Measurements from ENCODE around the gene EXTL1. TPM values are rescaled to one million over a fixed set of nuclear protein-coding genes. Genes with fewer than 3 reads are reported as not detected.

The EXTL1 gene
- total RNA-seq, 2 donors from 2014 or later, result 0.79 to 1.4 TPM

- no peaks in the 10 kb centered on the region for H3K36me3 ChIP-seq
- no peaks in the 10 kb centered on the region for H3K27me3 ChIP-seq
- DNase-seq (ENCODE audit: low spot score), result no peak
- H3K27ac ChIP-seq, result peak overlapping the region; percentile 70 to 84
- TF ChIP-seq CTCF (IDR thresholded peaks at IDR 0.05), result no peak
- H3K9me3 ChIP-seq, result no peaks in the 10 kb centered on the region
- no peak overlapping the region for H3K4me3 ChIP-seq
- H3K4me1 ChIP-seq, result peaks cover 0 to 49% of the 10 kb centered on the region in 2 donors
Measured at GRCh38 chr1:26017606-26018005, 4.0 kb upstream of the EXTL1 start.

GRCh38 chr1:26019641-26020315 lies 1.8 kb upstream of the EXTL1 start:
- Histone ChIP-seq H3K9me3 (no peaks in the 10 kb centered on the region), H3K36me3 (no peaks in the 10 kb centered on the region), H3K27me3 (no peaks in the 10 kb centered on the region), H3K4me1 (peaks cover 0 to 62% of the 10 kb centered on the region in 2 donors), H3K4me3 (no peak overlapping the region), H3K27ac (peak overlapping the region; percentile 82 to 84)
- TF ChIP-seq CTCF (IDR thresholded peaks at IDR 0.05), result no peak
- DNase-seq (ENCODE audit: low spot score), result no peak

GRCh38 chr1:26020330-26020768 lies 1.2 kb upstream of the EXTL1 start:
- H3K4me3 ChIP-seq, result no peak overlapping the region
- TF ChIP-seq CTCF (IDR thresholded peaks at IDR 0.05), result no peak
- H3K27me3 ChIP-seq, result no peaks in the 10 kb centered on the region
- H3K36me3 ChIP-seq, result no peaks in the 10 kb centered on the region
- H3K27ac ChIP-seq, result peak overlapping the region; percentile 82 to 84
- H3K9me3 ChIP-seq, result no peaks in the 10 kb centered on the region
- no peak for DNase-seq (ENCODE audit: low spot score)
- H3K4me1 ChIP-seq, result peaks cover 0 to 62% of the 10 kb centered on the region in 2 donors

- Histone ChIP-seq H3K27me3 (no peaks in the 10 kb centered on the region), H3K36me3 (no peaks in the 10 kb centered on the region), H3K4me3 (peak overlapping the region in 1 of 2 donors; percentile 33), H3K4me1 (peaks cover 0 to 62% of the 10 kb centered on the region in 2 donors), H3K27ac (peak overlapping the region; percentile 82 to 84), H3K9me3 (no peaks in the 10 kb centered on the region)
- TF ChIP-seq CTCF (IDR thresholded peaks at IDR 0.05), result no peak
- DNase-seq (ENCODE audit: low spot score), result no peak
Measured at GRCh38 chr1:26020941-26021646, 481 bp upstream of the EXTL1 start.

- peaks cover 0 to 51% of the 10 kb centered on the region in 2 donors for H3K4me1 ChIP-seq
Measured at GRCh38 chr1:26022404-26022779, 817 bp downstream of the EXTL1 start.

More at GRCh38 chr1:26022404-26022779, 817 bp downstream of the EXTL1 start:
- no peaks in the 10 kb centered on the region for H3K27me3 ChIP-seq
- H3K4me3 ChIP-seq, result no peak overlapping the region
- peak overlapping the region; percentile 82 to 84 for H3K27ac ChIP-seq
- no peaks in the 10 kb centered on the region for H3K36me3 ChIP-seq
- no peak for DNase-seq (ENCODE audit: low spot score)
- no peaks in the 10 kb centered on the region for H3K9me3 ChIP-seq
- no peak for TF ChIP-seq CTCF (IDR thresholded peaks at IDR 0.05)

Measured in right atrium auricular region (tissue), 2 donors.